ENCODE results near the gene PPP2R2B. TPM values are rescaled to one million over a fixed set of nuclear protein-coding genes. Genes with fewer than 3 reads are reported as not detected.

The PPP2R2B gene
- total RNA-seq, 1 experiment from 2014 or later: not detected

GRCh38 chr5:146920351-146920881 lies 41.9 kb upstream of the PPP2R2B start:
- H3K27me3 ChIP-seq (ENCODE audit: insufficient read depth, low read length): peaks cover 10% of the 10 kb centered on the region; the same call in 1 of the 2 replicates
- H3K4me3 ChIP-seq (replicated peaks in 1 of 2; ENCODE audit: low read depth in 1 of 2, low read length in 2 of 2): no peak overlapping the region
- CTCF ChIA-PET: no interaction called here
- H3K4me1 ChIP-seq (ENCODE audit: control insufficient read depth in 1 of 2, insufficient read depth in 2 of 2, low read length in 2 of 2): no peaks in the 10 kb centered on the region
- no peak for DNase-seq (ENCODE audit: low read depth, low spot score)
- no peak overlapping the region for H3K9ac ChIP-seq (ENCODE audit: low read length)
- H3K9me2 ChIP-seq (ENCODE audit: insufficient read depth): no peaks in the 10 kb centered on the region
- intact Hi-C loops (cut with micrococcal nuclease): no loop called here
- no peak for ATAC-seq
- H4K20me1 ChIP-seq (ENCODE audit: insufficient read depth): no peaks in the 10 kb centered on the region
- no peaks in the 10 kb centered on the region for H3K9me3 ChIP-seq (ENCODE audit: control insufficient read depth in 1 of 2, insufficient read depth in 1 of 2, low read depth in 1 of 2, low read length in 2 of 2)
- no peak overlapping the region for H2AFZ ChIP-seq (ENCODE audit: low read depth, low read length, poor library complexity, severe bottlenecking)
- H3K27ac ChIP-seq (ENCODE audit: low read depth, low read length): no peak overlapping the region
- no TSS peak for BruUV-seq (replicated peaks)
- no peak for TF ChIP-seq REST (IDR thresholded peaks at IDR 0.05; ENCODE audit: low read depth)
- no peak for TF ChIP-seq FOSL1 (IDR thresholded peaks at IDR 0.05; ENCODE audit: low read depth)
- TF ChIP-seq ZBTB33 (IDR thresholded peaks at IDR 0.05; ENCODE audit: extremely low read depth, insufficient replicate concordance, low read length): no peak
- no peak for TF ChIP-seq POLR2A (IDR thresholded peaks at IDR 0.05; ENCODE audit: borderline replicate concordance, extremely low read depth, insufficient read depth, insufficient read length)
- TF ChIP-seq ELF1 (IDR thresholded peaks at IDR 0.05; ENCODE audit: borderline replicate concordance, low read depth): no peak
- TF ChIP-seq EZH2 (IDR thresholded peaks at IDR 0.05): no peak
- no peak for TF ChIP-seq CBX3 (IDR thresholded peaks at IDR 0.05; ENCODE audit: low read depth)
- TF ChIP-seq ATF3 (IDR thresholded peaks at IDR 0.05): no peak
- no peak for TF ChIP-seq SRF (IDR thresholded peaks at IDR 0.05; ENCODE audit: low read depth)
- no peak for TF ChIP-seq EZH2phosphoT487 (IDR thresholded peaks at IDR 0.05; ENCODE audit: borderline replicate concordance)
- no peak for TF ChIP-seq EGR1 (IDR thresholded peaks at IDR 0.05; ENCODE audit: low read depth)
- TF ChIP-seq MAX (IDR thresholded peaks at IDR 0.05): no peak
- no peak for TF ChIP-seq SP1 (IDR thresholded peaks at IDR 0.05; ENCODE audit: low read depth)
- TF ChIP-seq YY1 (IDR thresholded peaks at IDR 0.05; ENCODE audit: extremely low read depth, insufficient replicate concordance, low read depth, low read length): no peak
- no peaks in the 10 kb centered on the region for H3K36me3 ChIP-seq (ENCODE audit: control insufficient read depth in 1 of 2, insufficient read depth in 2 of 2, low read length in 2 of 2)
- no peak overlapping the region for H3K4me2 ChIP-seq (ENCODE audit: low read length)
- H3K79me2 ChIP-seq (ENCODE audit: insufficient read depth, low read length): no peaks in the 10 kb centered on the region
- RAD21 ChIA-PET (ENCODE audit: low non-redundant PET in 1 of 2, low total read pairs in 2 of 2, uncharacterized antibody in 2 of 2, unreplicated experiment in 2 of 2): no interaction called here
- POLR2A ChIA-PET: no interaction called here
